Suprapubic skin (tissue), 4 donors: ENCODE measurements around the gene HLCS. TPM values are rescaled to one million over a fixed set of nuclear protein-coding genes. Genes with fewer than 3 reads are reported as not detected.
A peak's percentile ranks its signal among the peaks of the same experiment; 100 is the strongest.

Source experiments
- DNase-seq, 2 donors: peaks; one replicate each; pipeline ENCODE4 v3.0.0-alpha.2; 2019; ENCODE audit warnings: low spot score in 2 of 2
- H3K27ac ChIP-seq: fragments of 200-600 bp; sonication (generic); one replicate; pipeline ENCODE4 v1.5.1; 2019
- H3K27me3 ChIP-seq: fragments of 200-600 bp; sonication (generic); one replicate; pipeline ENCODE4 v1.5.1; 2019
- H3K36me3 ChIP-seq: fragments of 200-600 bp; sonication (generic); one replicate; pipeline ENCODE4 v1.5.1; 2019
- H3K4me1 ChIP-seq: fragments of 200-600 bp; sonication (generic); one replicate; pipeline ENCODE4 v1.5.1; 2019
- H3K4me3 ChIP-seq: fragments of 200-600 bp; sonication (generic); one replicate; pipeline ENCODE4 v1.5.1; 2019; ENCODE audit warnings: mild to moderate bottlenecking
- H3K9me3 ChIP-seq: fragments of 200-600 bp; sonication (generic); one replicate; pipeline ENCODE4 v1.5.1; 2019
- EP300 ChIP-seq: sonication (generic); formaldehyde crosslinking; IDR thresholded peaks from one replicate; pipeline ENCODE4 v1.6.1; 2017; ENCODE audit warnings: antibody characterized with exemption
- POLR2A ChIP-seq, 2 donors: fragments of 450-650 bp; IDR thresholded peaks; one replicate each; pipeline ENCODE4 v1.6.1; 2017; ENCODE audit warnings: antibody characterized with exemption in 2 of 2, mild to moderate bottlenecking in 2 of 2, moderate library complexity in 2 of 2
- POLR2AphosphoS5 ChIP-seq, 3 donors: sonication (generic); formaldehyde crosslinking; IDR thresholded peaks; one replicate each; pipeline ENCODE4 v1.6.1; 2017; ENCODE audit warnings: antibody characterized with exemption in 3 of 3
- WGBS: methylation state at CpG from one replicate; pipeline ENCODE4 v1.1.5; 2018; 5-methylcytosine and 5-hydroxymethylcytosine counted together
- total RNA-seq, 4 donors: library from RNA; depleted of rRNA; stranded (reverse); fragments of >200 nt; gene quantifications; one replicate each; pipeline ENCODE4 v1.1.0, GENCODE V29; 2016
- TF ChIP-seq, protein P1 (sequence below), 2 donors: fragments of 200-600 bp in 1 of 2; fragments of 450-650 bp in 1 of 2; sonication (generic) in 1 of 2; IDR thresholded peaks; one replicate each; pipeline ENCODE4 v1.5.1; 2016 to 2019; ENCODE audit warnings: antibody characterized with exemption in 2 of 2, mild to moderate bottlenecking in 1 of 2, moderate library complexity in 1 of 2

The HLCS gene
- total RNA-seq, 4 donors from 2014 or later, result 8.4 to 16.1 (median 11.5) TPM

DNA sequence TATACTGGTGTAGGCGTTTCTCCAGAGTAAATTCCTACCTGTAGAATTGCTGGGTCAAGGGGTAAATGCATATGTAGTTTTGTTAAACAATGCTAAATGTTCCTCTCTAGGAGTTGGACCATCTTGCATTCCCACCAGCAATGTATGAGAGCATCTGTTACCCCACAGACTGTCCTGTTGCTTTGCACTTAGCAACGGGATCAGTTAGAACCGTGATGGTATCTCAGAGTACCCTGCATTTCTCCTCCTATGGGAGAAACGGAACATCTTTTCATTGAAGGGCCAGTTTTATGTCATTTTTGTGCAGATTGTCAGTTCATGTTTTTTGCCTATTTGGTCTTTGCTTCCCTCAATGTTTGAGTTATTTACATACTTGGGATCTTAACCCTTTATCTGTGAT is 22.1 kb upstream of the HLCS start:
- no peaks in the 10 kb centered on the region for H3K27me3 ChIP-seq
- TF ChIP-seq POLR2A (IDR thresholded peaks at IDR 0.05) (no peak), EP300 (no peak), POLR2AphosphoS5 (IDR thresholded peaks at IDR 0.05) (no peak)
- TF ChIP-seq, protein P1, sequence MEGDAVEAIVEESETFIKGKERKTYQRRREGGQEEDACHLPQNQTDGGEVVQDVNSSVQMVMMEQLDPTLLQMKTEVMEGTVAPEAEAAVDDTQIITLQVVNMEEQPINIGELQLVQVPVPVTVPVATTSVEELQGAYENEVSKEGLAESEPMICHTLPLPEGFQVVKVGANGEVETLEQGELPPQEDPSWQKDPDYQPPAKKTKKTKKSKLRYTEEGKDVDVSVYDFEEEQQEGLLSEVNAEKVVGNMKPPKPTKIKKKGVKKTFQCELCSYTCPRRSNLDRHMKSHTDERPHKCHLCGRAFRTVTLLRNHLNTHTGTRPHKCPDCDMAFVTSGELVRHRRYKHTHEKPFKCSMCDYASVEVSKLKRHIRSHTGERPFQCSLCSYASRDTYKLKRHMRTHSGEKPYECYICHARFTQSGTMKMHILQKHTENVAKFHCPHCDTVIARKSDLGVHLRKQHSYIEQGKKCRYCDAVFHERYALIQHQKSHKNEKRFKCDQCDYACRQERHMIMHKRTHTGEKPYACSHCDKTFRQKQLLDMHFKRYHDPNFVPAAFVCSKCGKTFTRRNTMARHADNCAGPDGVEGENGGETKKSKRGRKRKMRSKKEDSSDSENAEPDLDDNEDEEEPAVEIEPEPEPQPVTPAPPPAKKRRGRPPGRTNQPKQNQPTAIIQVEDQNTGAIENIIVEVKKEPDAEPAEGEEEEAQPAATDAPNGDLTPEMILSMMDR (IDR thresholded peaks at IDR 0.05), result no peak
- 74% methylated on average over 4 of the region's 4 CpGs for WGBS
- no peaks in the 10 kb centered on the region for H3K9me3 ChIP-seq
- H3K27ac ChIP-seq, result no peak overlapping the region
- DNase-seq, result no peak
- peaks cover 7% of the 10 kb centered on the region for H3K4me1 ChIP-seq
- H3K4me3 ChIP-seq, result no peak overlapping the region
- H3K36me3 ChIP-seq, result no peaks in the 10 kb centered on the region

DNA sequence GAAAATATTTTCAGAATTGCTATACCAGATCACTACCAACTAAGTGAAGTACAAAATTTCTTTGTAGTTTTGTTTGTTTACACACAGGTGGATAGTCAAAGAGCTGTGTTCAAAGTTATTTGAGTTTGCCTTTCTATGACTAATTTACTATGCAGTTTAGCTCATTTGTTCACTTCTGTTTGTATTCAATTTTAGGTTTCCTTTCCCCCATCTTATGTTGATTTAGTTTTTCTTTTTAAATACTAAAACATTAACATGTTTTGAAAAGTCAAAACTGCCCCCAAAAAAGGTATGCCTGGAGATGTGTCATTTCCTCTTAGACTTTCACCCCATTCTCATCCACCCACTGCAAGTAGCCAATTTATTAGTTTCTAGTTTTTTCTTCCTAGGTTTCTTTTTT is 21.4 kb upstream of the HLCS start:
- Histone ChIP-seq H3K27ac (no peak overlapping the region), H3K36me3 (no peaks in the 10 kb centered on the region), H3K27me3 (no peaks in the 10 kb centered on the region), H3K4me3 (no peak overlapping the region), H3K9me3 (no peaks in the 10 kb centered on the region), H3K4me1 (peaks cover 7% of the 10 kb centered on the region)
- DNase-seq, result no peak
- TF ChIP-seq, protein P1 (IDR thresholded peaks at IDR 0.05), result no peak
- TF ChIP-seq POLR2AphosphoS5 (IDR thresholded peaks at IDR 0.05), result no peak
- no peak for TF ChIP-seq EP300
- no peak for TF ChIP-seq POLR2A (IDR thresholded peaks at IDR 0.05)

DNA sequence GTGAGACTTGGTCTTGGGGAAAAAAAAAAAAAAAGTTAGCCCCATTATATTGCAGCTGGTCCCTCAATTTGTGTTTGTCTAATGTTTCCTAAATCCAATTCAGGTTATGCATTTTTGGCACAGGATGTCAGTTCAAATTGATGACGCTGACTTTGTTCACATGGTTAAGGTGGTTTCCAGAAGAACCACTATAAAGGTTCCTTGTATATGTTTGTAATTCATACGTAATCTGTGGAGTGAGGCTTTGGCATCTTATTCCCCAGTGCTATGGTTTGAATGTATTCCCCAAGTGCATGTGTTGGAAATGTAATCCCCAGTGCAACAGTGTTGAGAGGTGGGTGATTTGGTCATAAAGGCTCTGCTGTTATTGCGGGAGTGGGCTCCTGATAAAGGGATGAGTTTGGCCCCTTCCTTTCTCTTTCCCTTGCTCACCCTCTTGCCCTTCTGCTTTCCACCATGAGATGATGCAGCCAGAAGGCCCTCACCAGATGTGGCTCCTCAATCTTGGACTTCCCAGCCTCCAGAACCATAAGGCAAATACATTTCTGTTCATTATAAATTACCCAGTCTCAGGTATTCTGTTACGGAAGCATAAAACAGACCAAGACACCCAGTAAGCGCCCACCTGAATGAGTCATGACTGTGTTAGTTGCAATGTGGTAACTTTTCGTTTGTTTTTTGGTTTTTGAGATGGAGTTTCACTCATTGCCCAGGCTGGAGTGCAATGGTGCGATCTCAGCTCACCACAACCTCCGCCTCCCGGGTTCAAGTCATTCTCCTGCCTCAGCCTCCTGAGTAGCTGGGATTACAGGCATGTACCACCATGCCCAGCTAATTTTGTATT is 19.5 kb upstream of the HLCS start:
- no peaks in the 10 kb centered on the region for H3K36me3 ChIP-seq
- no peaks in the 10 kb centered on the region for H3K27me3 ChIP-seq
- no peak overlapping the region for H3K4me3 ChIP-seq
- no peak overlapping the region for H3K27ac ChIP-seq
- DNase-seq, result no peak
- H3K4me1 ChIP-seq, result peaks cover 9% of the 10 kb centered on the region
- WGBS, result 90% methylated on average over 9 of the region's 9 CpGs
- no peak for TF ChIP-seq EP300
- TF ChIP-seq POLR2AphosphoS5 (IDR thresholded peaks at IDR 0.05), result no peak
- TF ChIP-seq POLR2A (IDR thresholded peaks at IDR 0.05), result no peak
- TF ChIP-seq, protein P1 (IDR thresholded peaks at IDR 0.05), result no peak
- no peaks in the 10 kb centered on the region for H3K9me3 ChIP-seq

DNA sequence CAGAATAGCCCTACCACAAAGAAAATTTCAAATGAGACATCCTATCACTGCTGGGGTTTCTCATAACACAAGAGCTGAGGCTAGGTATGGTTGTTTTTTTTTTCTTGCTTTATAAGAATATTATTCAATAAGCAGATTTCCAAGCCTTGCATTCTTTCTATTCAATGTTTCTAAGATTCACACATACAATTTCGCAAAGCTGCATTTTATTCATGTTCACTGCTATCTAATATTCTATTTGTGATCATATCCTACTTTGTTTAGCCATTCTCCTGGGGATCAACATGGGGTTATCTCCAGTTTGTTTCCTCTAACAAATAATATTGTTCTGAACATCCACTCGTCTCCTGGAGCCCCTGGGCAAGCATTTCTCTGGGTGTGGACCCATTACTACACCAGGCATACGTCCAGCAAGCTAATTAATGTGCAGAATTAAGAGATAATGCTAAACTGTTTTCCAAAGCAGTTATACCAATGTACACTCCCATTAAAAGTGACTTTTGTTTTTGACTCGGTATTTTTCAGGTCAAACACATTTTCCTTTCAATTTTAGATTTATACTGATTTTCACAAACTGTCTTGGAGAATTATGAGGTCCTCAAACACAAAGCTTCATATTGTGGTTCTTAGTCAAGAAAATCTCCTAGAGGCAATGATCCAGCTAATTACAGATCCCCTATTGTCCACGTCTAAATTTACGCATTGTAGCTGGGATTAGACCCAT is 15.7 kb upstream of the HLCS start:
- WGBS, result 49% methylated on average over 6 of the region's 6 CpGs
- Histone ChIP-seq H3K9me3 (no peaks in the 10 kb centered on the region), H3K27ac (no peak overlapping the region), H3K4me1 (peaks cover 29% of the 10 kb centered on the region), H3K27me3 (no peaks in the 10 kb centered on the region), H3K4me3 (no peak overlapping the region), H3K36me3 (no peaks in the 10 kb centered on the region)
- no peak for DNase-seq
- TF ChIP-seq POLR2A (IDR thresholded peaks at IDR 0.05) (no peak), POLR2AphosphoS5 (IDR thresholded peaks at IDR 0.05) (no peak), EP300 (no peak)
- TF ChIP-seq, protein P1 (IDR thresholded peaks at IDR 0.05), result no peak

DNA sequence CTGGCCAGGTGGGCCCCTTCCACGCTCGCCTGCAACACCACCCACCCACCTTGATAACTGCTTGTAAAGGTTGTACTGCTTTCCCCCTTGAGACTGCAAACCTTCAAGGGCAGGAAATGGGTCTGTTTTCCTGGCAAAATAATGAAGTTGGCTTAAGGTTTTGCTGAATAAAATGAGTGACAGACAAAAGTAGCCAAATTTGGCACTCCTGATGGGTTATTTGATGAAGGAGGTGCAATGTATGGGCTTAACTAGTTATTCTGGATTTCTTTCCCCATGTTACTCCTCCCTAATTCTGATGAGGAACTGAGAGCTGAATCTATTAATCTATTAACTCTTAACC is 14.6 kb upstream of the HLCS start:
- 10% methylated on average over 2 of the region's 2 CpGs for WGBS
- H3K9me3 ChIP-seq, result no peaks in the 10 kb centered on the region

More for the DNA sequence above, 14.6 kb upstream of the HLCS start:
- Histone ChIP-seq H3K36me3 (no peaks in the 10 kb centered on the region), H3K4me3 (peak overlapping the region; percentile 63), H3K27ac (no peak overlapping the region), H3K27me3 (no peaks in the 10 kb centered on the region), H3K4me1 (peaks cover 34% of the 10 kb centered on the region)
- no peak for DNase-seq
- TF ChIP-seq POLR2A (IDR thresholded peaks at IDR 0.05), result no peak
- no peak for TF ChIP-seq POLR2AphosphoS5 (IDR thresholded peaks at IDR 0.05)
- no peak for TF ChIP-seq EP300
- TF ChIP-seq, protein P1 (IDR thresholded peaks at IDR 0.05), result no peak
